Stimulated activated CD8-positive, alpha-beta memory T cell treated with anti-CD3 and anti-CD28 coated beads, Interleukin-15, amount 100 ng/mL, for 1 hour (primary cell): ENCODE results near the gene ELL.
"Not testable (repeated sequence)": the region's sequence is repeated elsewhere in the genome, so short reads cannot be mapped to it uniquely, and the experiment has no call there.

Experiments used
- DNase-seq: peaks from one replicate; pipeline ENCODE4 v3.0.0-alpha.2; 2020; ENCODE audit warnings: low read depth

ELL gene

DNA sequence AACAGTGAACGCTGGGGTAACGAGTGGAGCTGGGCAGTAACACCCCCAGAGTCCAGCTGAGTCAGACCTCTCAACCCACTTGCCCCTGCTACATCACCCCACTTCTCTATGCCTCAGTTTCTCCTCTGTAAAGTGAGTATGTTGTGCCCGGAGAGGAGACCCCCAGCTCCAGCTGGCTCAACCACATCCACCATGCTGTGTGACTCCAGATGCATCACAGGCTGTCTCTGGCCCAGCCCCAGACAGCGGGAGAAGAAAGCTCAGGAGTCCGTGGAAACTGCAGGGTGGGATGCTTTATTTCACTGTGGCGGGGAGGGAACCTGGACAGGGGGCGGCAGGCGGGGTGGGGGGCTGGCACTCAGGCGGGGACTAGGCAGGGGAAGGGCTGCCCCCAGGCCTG is 9.6 kb upstream of the ELL start:
- DNase-seq = no peak

DNA sequence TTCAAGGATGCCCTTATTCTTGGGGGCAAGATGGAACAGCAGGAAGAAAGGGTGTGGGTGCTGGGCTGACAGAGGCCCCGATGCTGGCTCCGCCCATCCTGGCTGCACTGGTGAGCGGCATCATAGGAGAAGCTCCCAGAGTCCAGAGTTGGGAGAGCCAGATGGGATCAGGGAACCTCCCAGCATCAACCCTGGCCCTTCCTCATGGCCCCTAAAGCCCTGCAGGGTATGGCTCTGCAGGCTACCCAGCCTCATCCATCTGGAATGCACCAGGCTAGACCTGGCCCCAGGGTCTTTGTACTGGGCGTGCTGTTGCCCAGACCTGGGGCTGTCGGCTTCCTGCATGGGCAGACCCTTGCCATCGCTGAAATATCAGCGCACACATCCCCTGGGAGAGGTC is 7.9 kb upstream of the ELL start:
- DNase-seq = no peak

DNA sequence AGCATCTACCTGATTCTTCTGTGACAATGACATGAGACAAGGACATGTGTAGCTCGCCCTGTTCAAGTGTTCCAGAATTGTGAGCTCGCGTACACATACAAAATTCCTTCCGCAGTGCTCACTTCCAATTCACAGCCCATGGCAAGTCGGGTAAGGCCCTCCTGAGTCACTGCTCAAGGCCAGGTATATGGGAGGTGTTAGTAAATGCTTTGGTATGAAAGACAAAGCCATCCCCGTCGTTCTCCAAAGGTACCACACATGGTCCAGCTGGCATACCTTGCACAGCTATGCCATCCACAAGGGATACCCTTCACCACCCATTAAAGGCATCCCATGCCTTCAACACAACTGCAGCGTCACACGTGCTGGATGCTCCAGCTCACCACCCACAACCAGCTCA is 4.4 kb upstream of the ELL start:
- DNase-seq = no peak

DNA sequence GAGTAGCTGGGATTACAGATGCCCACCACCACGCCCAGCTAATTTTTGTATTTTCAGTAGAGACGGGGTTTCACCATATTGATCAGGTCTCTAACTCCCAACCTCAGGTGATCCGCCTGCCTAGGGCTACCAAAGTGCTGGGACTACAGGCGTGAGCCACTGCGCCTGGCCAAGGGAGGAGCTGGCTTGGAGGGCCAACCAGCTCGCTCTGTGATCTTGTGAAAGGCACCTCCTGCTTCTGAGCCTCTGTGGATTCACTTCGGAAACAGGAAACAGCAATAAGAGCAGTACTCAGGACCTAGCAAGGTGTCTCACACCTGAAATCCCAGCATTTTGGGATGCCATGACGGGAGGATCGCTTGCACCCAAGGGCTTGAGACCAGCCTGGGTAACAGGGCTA is 2.0 kb upstream of the ELL start:
- no peak for DNase-seq

DNA sequence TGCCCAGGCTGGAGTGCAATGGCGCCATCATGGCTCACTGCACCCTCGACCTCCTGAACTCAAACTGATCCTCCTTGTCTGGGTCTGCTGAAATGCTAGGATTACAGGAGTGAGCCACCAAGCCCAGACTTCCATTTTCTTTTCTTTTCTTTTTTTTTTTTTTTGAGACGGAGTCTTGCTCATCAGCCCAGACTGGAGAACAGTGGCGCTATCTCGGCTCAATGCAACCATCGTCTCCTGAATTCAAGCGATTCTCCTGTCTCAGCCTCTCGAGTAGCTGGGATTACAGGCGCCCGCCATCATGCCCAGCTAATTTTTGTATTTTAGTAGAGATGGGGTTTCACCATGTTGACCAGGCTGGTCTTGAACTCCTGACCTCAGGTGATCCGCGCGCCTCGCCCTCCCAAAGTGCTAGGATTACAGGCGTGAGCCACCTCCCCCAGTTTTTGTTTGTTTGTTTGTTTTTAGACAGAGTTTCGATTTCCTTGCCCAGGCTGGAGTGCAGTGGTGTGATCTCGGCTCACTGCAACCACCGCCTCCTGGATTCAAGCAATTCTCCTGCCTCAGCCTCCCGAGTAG is 1.1 kb upstream of the ELL start:
- not testable (repeated sequence) for DNase-seq

DNA sequence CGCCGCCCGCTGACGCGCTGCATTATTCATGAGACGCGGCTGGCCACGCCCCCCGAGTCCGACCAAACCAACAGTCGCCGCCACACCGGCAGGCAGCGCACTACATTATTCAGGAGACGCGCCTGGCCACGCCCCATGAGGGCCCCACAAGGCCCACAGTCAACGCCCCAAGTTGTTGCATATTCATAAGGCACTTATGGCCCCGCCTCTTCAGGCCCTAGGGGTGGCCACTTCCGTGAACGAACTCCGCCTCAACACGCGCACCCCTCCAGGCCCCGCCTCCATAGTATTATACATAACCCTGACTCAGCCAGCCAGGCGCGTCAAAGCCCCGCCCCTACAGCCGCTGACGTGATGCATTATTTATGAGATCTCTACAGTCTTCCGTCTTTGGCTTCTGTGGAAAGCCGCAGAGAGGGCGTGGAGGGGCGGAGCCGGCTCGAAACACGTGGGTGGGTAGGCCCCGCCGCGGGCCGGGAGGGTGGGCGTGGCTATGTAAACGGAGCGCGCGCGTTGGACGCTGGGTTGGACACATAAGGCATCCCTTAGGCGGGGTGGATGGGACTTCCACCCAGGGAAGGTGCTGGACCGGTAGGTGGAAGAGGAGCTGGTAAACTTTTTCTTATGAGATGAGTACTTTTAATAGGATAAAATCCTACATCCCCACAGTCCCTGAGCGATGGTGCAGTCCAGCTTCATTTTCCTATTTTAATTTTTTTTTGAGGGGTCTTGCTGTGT is 423 bp upstream of the ELL start:
- DNase-seq = peak; percentile 99

DNA sequence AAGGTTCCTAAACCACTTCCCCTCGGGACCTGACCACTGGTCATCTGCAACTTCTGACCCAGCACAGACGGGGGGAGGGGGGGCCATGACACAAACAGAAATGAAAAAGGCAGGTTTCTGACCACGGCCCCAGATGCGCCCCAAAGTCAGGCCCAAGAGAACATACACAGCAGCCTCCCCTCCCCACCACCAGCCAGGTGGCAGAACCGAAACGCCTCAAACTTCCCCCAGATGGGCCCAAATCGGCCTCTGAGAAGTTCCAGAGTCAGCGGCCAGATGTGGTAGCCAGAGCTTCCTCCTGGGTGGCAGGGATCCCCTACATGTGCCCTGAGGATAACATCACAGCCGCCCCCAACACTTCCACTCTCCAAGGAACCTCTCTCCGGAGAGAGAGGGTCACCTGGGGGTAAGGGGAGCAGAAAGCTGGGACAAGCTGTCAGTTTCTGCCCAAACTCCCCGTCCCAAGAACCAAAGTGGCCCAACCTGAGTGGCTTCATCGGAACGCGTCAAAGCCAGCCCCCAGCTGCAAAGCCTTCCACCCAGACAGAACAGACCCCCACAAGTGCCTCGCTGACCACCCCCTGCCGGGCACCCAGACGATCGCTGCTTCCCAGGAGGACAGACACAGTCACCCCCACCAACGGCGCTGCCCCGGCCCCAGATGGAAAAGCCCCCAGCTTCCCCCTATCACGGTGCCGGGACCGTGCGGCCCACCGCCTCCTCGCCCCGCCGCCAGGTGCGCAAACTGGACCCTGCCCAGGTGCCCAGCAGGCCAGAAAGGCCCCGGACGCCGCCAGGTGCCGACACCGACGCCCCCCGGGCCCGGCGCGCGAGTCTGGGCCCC is 800 bp downstream of the ELL start:
- no peak for DNase-seq

DNA sequence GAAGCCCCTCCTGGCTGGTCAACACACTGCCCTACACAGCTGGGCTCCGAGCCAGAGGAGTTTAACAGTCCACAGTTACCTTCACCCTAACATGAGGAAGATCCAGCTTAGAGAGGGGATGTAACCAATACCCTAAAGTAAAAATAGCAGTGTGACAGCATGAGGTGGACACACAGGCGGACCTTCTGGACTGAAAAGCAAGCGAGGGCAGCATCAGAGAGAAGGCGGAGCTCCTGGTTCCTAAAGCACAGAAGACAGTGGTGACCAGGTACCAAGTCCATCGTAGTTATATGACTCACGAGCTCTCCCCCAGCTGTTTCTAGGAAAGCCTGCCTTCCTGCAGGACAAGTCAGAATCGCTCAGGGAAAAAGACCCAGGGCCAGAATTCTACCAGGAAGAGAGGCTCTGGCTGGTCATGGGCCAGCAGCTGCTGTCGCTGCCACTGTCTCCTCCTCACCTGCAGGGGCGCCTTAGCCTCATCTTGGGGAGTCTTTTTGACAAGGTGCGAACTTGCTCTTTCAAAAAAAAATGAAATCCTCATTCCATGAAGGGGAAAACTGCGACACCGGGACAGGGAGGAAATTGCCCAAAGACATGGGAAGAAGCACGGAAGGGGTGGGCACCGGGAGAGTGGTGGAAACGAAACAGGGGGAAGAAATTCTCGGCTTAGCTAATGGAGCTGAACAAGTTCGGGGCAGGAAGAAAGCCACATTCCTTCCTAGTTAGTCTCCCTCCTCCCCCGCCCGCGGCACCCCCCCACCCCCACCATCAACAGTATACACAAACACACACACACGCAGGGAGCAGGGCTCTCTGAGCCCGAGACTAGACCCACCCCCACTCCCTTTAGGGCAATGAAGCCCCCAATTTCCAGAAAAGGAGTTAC is 1.7 kb downstream of the ELL start:
- DNase-seq = peak; percentile 24

DNA sequence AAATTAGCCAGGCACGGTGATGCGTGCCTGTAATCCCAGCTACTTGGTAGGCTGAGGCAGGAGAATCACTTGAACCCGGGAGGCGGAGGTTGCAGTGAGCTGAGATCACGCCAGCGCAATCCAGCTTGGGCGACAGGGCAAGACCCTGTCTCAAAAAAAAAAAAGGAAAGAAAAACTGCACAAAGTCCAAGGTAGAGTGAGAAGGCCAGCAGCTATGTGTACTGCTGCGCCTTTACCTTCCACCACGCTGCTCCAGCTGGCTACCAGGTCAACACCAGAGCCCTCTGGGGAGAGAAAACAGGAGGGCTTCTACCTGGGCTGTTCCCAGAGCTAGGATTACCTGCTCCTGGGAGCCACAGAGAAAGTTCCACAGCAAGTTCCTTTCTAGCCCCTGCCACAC is 3.2 kb downstream of the ELL start:
- DNase-seq = no peak

DNA sequence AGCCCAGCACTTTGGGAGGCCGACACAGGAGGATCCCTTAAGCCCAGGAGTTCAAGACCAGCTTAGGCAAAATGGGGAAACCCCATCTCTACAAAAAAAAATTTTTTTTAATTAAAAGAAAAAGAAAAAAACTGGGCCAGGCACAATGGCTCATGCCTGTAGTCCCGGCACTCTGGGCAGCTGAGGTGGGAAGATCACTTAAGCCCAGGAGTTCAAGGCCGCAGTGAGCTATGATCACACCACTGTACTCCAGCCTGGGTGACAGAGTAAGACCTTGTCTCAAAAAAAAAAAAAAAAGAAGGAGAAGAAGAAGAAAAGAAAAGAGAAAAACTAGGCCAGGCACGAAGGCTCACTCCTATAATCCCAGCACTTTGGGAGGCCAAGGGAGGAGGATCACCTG is 4.3 kb downstream of the ELL start:
- no peak for DNase-seq

DNA sequence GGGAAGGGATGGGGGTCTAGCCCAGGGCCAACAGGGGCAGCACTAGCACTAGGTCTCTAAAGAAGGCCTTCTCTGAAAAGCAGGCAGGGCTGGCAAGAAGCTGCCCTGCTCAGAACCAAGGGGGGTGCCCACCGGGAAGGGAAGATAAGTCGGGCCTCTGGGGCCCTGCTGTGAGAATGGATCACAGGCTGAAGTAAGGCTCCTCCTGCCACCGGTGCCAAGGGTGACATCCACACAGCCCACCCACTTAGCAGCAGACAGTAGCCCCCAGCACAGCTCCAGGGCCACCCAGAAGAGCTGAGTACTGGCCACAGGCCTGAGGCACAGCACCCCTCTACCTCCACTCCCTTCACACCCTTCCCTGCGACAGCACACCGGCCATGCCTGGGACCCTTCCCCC is 5.9 kb downstream of the ELL start:
- DNase-seq = no peak

DNA sequence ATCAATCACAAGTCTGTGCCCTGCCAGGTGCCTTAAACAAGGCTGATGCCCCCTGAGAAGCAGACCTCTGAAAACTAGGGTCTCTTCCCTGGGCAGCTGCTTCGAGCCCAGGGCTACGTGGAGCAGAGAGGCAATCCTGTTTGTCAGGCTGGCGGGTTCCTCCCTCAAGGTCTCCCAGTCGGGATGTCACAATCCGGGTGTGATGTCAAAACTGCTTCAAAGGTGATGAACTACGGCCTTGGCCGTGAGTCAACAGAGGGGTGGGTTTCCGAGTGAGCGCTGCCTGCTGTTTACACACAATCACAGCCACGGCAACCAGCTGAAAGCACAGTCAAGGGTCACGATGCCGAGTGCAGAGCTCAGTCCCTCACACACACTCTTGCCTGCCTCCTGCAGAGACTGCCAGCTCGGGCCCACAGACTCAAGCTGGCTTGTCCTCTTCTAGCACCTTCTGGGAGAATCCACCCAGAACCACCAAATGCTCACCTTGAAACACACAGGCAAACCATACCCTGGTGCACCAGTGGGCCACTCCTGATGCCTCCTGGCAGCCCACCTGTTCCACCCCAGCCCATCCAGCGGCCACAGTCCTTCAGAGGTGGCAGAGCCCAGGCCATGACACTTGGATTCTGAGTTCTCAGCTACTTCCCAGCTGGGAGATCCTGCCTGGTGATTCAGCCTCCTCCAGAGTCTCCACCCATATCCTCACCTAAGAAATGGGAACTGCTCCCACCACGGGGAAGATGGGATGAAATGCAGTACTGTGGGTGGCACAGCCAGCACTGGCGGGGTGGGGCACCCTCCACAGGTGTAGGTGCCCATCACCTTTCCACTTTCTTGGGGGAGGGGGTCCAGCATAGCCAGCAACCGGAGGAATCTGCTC is 6.8 kb downstream of the ELL start:
- no peak for DNase-seq

DNA sequence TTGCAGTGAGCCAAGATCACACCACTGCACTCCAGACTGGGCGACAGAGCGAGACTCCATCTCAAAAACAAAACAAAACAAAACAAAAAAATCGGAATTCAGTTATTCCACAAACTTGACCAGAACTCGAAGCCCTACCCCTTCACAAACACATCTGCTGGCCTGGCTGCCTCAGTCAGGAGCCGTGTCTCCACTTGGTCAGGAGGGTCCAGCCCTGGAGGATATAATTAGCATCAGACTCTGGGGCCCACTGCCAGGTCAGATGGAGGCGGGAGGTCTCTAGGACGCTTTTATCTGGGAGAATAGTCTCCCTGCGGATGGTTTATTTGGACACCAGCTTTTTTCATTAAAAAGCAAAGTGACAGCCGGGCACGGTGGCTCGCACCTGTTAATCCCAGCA is 8.0 kb downstream of the ELL start:
- no peak for DNase-seq

DNA sequence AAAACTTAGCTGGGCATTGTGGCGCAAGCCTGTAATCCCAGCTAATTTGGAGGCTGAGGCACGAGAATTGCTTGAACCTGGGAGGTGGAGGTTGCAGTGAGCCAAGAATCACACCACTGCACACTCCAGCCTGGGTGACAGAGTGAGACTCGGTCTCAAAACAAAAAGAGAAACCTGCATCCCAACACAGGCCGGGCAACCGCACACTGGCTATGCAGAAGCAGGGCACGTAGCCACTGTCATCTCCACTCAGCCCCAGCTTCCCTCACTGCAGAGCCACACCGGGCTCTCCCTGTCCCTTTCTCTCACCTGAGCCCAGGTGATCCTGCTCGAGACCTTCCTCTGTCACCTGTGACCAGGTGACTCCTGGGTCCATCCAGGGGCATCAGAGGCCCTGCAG is 11.7 kb downstream of the ELL start:
- DNase-seq = no peak

DNA sequence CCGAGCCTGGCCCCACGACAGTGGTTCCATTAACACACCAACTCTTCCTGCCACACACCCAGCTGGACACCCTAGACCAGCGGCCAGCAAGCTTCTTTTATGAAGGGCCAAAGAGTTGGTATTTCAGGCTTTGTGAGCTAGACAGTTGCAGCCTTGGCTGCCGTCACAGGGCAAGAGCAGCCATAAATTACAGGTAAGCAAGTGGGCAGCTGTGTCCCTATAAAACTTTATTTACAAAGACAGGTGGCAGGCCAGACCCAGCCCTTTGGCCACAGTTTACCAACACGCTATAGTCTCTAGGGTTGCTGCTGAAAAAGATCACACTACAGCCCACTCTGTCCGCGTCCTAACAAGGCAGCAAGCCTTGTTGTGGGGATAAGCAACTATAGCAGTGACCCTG is 13.3 kb downstream of the ELL start:
- DNase-seq = no peak

DNA sequence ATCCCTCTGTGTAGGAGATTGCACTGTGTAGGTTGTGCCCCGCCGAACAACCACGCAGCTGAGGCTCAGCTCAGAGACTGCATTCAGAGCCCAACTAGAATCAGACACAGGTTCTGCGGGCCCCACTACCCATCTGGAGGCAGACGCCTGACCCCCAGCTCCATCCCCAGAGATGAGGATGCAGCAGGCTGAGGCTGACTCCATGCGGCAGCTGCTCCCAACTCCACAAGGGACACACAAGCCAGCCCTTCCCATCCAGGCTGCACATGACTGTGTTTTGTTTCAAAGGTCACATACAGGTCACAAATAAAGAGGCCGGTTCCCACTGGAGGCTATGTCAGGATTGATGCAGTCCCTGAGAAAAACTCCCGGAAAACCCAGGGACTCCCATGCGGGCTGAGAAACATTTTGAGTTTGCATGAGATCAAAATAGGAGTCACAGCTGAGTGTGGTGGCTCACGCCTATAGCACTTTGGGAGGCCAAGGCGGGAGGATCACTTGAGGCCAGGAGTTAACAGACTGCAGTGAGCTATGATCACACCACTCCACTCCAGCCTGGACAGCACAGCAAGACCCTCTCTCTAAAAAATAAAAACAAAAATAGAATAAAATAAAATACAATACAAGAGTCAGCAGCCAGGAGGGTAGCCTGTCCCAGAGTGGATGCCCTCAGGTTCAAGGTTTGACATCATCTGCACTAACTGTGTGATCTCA is 14.0 kb downstream of the ELL start:
- no peak for DNase-seq

DNA sequence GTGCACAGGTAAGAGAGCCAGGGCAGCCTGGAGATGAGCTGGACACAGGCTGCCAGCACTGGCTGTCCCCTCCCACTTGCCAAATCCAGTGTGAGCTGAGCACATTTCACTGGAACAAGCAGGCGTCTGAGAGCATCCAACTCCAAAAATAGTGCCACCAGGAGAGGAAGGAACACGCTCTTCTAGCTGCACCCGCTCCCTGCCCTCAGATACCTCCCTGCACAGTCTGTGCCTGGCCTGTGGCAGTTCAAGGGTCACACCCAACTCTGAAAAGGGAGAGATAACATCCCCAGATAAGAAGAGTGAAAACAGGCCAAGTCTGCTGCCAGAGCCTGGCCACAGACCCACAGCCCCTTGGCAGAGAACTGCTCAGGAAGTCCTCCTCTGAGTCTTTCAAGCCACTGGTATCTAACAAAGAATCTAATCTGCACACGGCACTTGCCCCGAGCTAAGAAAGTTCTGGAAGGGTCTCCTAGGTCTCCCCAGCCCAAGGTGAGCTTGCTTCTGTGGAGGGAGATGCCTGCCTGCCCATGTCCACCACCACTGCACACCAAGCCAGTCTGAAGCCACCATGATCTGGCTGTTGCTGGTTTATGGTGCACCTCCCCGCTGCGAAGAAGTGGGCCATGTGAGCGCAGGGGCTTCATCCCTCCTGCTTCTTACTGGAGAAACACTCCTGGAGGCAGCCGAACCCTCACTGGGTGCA is 14.7 kb downstream of the ELL start:
- DNase-seq = no peak

DNA sequence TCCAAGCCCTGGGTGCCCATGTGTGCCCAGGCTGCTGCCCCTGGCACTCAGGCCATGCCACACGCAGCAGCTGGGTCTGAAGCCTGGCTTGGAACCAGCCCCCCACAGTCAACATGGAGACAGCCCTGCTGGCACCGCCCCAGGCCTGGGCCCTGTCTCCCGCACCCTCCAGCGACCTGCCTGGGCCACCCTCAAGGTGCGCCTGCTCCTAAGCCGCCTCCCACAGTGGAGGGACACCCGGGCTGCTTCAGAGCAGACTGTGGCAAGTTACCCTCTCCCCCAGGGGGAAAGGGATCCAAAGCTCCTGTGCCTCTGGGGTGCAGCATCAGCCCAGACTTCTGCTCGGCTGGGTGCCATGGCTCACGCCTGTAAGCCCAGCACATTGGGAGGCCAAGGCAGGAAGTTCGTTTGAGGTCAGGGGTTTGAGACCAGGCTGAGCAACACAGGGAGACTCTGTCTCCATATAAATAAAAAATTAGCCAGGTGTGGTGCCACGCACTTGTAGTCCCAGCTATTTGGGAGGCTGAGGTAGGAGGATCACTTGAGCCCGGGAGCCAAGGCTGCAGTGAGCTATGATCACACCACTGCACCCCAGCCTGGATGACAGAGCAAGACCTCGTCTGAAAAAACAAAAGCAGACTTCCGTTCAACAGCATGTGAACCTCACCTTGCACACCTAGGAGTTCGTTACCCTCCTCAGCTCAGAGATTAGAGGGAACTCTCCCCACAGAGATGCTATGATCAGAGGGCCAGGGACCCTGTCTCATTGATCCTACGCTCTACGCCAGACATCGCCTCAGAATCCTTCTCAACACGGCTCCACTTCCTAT is 15.6 kb downstream of the ELL start:
- DNase-seq = no peak
